ENCODE results near the gene UBR3. TPM values are rescaled to one million over a fixed set of nuclear protein-coding genes. Genes with fewer than 3 reads are reported as not detected.

Gene UBR3
- total RNA-seq, 1 donor from 2014 or later = 23.0 TPM

DNA sequence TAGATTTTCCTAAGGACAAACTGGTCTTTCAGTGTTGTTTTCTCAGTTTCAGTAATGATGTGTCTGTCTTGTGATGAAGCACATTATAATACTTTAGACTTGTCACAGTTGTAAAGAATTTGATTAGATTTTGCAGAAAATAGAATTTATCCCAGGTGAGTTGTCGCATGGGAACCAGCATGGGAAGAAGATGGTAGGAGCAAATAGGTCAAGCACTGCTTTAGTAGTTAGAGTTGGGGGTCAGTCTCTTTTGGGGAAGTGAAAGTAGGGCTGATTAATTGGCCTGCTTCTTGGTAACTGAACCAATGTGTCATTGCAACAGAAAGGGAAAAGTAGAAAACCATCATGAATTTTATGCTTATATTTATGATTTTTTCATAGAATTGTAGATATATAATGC is 197.5 kb downstream of the UBR3 start:
- no peaks in the 10 kb centered on the region for H3K36me3 ChIP-seq (ENCODE audit: control insufficient read depth, insufficient read depth, low read length)
- TF ChIP-seq, protein P1, sequence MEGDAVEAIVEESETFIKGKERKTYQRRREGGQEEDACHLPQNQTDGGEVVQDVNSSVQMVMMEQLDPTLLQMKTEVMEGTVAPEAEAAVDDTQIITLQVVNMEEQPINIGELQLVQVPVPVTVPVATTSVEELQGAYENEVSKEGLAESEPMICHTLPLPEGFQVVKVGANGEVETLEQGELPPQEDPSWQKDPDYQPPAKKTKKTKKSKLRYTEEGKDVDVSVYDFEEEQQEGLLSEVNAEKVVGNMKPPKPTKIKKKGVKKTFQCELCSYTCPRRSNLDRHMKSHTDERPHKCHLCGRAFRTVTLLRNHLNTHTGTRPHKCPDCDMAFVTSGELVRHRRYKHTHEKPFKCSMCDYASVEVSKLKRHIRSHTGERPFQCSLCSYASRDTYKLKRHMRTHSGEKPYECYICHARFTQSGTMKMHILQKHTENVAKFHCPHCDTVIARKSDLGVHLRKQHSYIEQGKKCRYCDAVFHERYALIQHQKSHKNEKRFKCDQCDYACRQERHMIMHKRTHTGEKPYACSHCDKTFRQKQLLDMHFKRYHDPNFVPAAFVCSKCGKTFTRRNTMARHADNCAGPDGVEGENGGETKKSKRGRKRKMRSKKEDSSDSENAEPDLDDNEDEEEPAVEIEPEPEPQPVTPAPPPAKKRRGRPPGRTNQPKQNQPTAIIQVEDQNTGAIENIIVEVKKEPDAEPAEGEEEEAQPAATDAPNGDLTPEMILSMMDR (IDR thresholded peaks at IDR 0.05; ENCODE audit: insufficient read depth, low read length, poor library complexity, severe bottlenecking) = no peak
- H3K4me3 ChIP-seq (ENCODE audit: low read depth, low read length) = no peak overlapping the region
- no peak for DNase-seq (ENCODE audit: low read depth)
- no peaks in the 10 kb centered on the region for H3K27me3 ChIP-seq (ENCODE audit: control insufficient read depth, insufficient read depth, low read length)

DNA sequence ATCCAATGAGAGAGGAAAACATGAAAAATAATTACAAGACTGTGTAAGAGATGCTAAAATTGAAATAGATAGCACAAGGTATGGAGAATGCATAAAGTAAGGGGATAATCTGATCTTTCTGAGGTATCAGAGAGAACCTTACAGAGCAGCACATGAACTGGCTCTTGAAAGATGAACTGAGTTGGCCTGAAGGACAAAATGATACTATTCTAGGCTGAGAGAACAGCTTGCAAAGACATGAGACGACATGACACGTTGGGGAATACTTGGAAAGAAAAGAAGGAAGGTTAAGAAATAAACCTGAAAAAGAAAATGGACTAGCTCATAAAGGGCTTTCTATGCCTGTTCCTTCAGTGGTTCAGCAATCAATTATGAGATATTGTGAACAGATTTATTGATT is 198.0 kb downstream of the UBR3 start:
- H3K36me3 ChIP-seq (ENCODE audit: control insufficient read depth, insufficient read depth, low read length) = no peaks in the 10 kb centered on the region
- H3K4me3 ChIP-seq (ENCODE audit: low read depth, low read length) = no peak overlapping the region
- TF ChIP-seq, protein P1 (IDR thresholded peaks at IDR 0.05; ENCODE audit: insufficient read depth, low read length, poor library complexity, severe bottlenecking) = no peak
- DNase-seq (ENCODE audit: low read depth) = no peak
- H3K27me3 ChIP-seq (ENCODE audit: control insufficient read depth, insufficient read depth, low read length) = no peaks in the 10 kb centered on the region

DNA sequence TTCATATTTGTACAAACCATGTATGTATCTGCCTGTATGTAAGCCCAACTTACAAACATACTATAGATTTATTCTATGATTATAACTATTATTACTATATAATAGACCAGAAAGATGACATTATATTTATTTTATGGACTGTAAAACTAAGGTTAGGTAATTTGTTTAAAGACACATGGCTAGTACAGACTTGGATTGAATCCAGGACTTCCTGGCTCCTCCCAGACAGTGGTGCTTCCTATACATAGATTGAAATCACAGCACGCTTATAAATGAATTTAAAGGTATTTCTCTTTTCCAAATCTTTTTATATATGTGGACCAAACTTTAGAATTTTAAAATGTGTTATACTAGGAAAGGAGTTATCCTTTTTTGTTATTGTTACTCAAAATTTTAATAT is 199.1 kb downstream of the UBR3 start:
- TF ChIP-seq, protein P1 (IDR thresholded peaks at IDR 0.05; ENCODE audit: insufficient read depth, low read length, poor library complexity, severe bottlenecking) = no peak
- no peaks in the 10 kb centered on the region for H3K36me3 ChIP-seq (ENCODE audit: control insufficient read depth, insufficient read depth, low read length)
- no peak overlapping the region for H3K4me3 ChIP-seq (ENCODE audit: low read depth, low read length)
- DNase-seq (ENCODE audit: low read depth) = no peak
- no peaks in the 10 kb centered on the region for H3K27me3 ChIP-seq (ENCODE audit: control insufficient read depth, insufficient read depth, low read length)

DNA sequence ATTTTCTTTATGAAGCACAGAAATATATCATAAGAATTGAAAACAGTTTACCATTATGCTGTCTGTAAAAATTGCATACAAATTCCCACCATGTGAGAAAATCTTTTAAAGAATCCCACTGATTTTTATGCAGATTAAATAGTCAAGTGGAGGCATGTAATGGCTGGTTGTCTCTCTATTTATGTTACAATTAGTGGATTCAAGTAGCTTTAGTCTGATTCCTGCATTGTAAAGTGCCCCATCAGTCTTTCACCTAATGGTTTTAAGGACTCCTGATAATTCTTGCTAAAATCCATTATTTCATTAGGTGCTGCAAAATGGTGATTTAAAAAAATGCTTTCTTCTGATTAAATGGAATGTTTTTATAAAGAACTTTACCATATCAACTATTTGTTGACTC is 202.3 kb downstream of the UBR3 start:
- H3K27me3 ChIP-seq (ENCODE audit: control insufficient read depth, insufficient read depth, low read length) = no peaks in the 10 kb centered on the region
- TF ChIP-seq, protein P1 (IDR thresholded peaks at IDR 0.05; ENCODE audit: insufficient read depth, low read length, poor library complexity, severe bottlenecking) = no peak
- H3K36me3 ChIP-seq (ENCODE audit: control insufficient read depth, insufficient read depth, low read length) = no peaks in the 10 kb centered on the region
- H3K4me3 ChIP-seq (ENCODE audit: low read depth, low read length) = no peak overlapping the region
- DNase-seq (ENCODE audit: low read depth) = no peak

DNA sequence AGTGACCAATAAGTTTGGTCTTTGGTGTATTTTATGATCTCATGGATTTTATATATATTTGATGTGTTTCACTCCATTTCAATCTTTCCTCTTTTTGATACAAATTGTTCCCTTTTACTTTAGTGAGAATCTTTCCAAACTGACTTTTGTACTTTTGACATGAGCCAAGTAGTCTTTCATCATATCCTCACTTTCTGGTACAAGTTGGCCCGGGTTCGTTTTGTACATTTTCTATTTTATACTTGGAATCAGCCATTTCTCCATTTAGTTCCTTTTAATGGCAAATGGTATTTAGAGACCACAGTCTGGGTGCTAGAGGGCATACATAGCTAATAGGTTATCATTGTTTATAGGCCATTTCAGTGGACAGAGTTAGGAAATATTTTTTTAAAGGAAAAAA is 202.8 kb downstream of the UBR3 start:
- TF ChIP-seq, protein P1 (IDR thresholded peaks at IDR 0.05; ENCODE audit: insufficient read depth, low read length, poor library complexity, severe bottlenecking) = no peak
- Histone ChIP-seq H3K4me3 (ENCODE audit: low read depth, low read length) (no peak overlapping the region), H3K27me3 (ENCODE audit: control insufficient read depth, insufficient read depth, low read length) (no peaks in the 10 kb centered on the region), H3K36me3 (ENCODE audit: control insufficient read depth, insufficient read depth, low read length) (no peaks in the 10 kb centered on the region)
- DNase-seq (ENCODE audit: low read depth) = no peak

DNA sequence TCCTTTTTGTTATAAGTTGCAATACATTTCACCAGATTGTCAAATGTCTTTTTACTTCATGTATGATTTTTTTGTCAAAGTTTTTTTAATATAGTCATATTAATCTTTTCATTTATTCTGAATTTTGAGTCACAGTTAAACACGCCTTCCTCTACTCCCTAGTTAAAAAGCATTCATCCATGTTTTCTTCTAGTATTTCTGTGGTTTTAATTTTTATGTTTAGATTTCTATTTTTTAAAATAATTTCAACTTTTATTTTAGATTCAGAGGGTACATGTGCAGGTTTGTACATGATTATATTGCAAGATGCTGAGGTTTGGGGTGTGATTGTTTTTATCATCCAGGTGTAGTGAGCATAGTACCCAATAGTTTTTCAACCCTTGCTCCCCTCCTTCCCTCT is 204.0 kb downstream of the UBR3 start:
- H3K4me3 ChIP-seq (ENCODE audit: low read depth, low read length) = no peak overlapping the region
- no peak for DNase-seq (ENCODE audit: low read depth)
- TF ChIP-seq, protein P1 (IDR thresholded peaks at IDR 0.05; ENCODE audit: insufficient read depth, low read length, poor library complexity, severe bottlenecking) = no peak
- H3K27me3 ChIP-seq (ENCODE audit: control insufficient read depth, insufficient read depth, low read length) = no peaks in the 10 kb centered on the region
- H3K36me3 ChIP-seq (ENCODE audit: control insufficient read depth, insufficient read depth, low read length) = no peaks in the 10 kb centered on the region

All from kidney epithelial cell (primary cell).